HL-60/S4 treated with phorbol 12-myristate 13-acetate at 8.2 ng/mL for 4 days and 3 days (cell line): ENCODE results near the gene USO1.
"Not testable (repeated sequence)": the region's sequence is repeated elsewhere in the genome, so short reads cannot be mapped to it uniquely, and the experiment has no call there.

ENCODE experiments used
- in situ Hi-C: fragments of 300-500 bp; cut with MboI; formaldehyde crosslinking; loops from 2 replicates; pipeline ENCODE4 v1.15.0; 2022; ENCODE audit warnings: low sequenced_read_pairs

USO1 gene

GRCh38 chr4:75769036-75769435, 44.7 kb downstream of the USO1 start:
- in situ Hi-C loops: no loop called here

- in situ Hi-C loops: no loop called here
Observed at GRCh38 chr4:75771607-75772006, 47.2 kb downstream of the USO1 start.

- in situ Hi-C loops: no loop called here
Observed at GRCh38 chr4:75777589-75777988, 53.2 kb downstream of the USO1 start.

- in situ Hi-C loops: no loop called here
Observed at GRCh38 chr4:75779105-75779757, 54.9 kb downstream of the USO1 start.

GRCh38 chr4:75781305-75781704, 56.9 kb downstream of the USO1 start:
- in situ Hi-C loops: no loop called here

GRCh38 chr4:75786526-75786925, 62.1 kb downstream of the USO1 start:
- in situ Hi-C loops: no loop called here

- in situ Hi-C loops: no loop called here
Observed at GRCh38 chr4:75786938-75787337, 62.6 kb downstream of the USO1 start.

GRCh38 chr4:75790024-75790423, 65.6 kb downstream of the USO1 start:
- in situ Hi-C loops: no loop called here

- in situ Hi-C loops: no loop called here
Observed at GRCh38 chr4:75800972-75801371, 76.6 kb downstream of the USO1 start.

- in situ Hi-C loops: not testable (repeated sequence)
Observed at GRCh38 chr4:75806035-75806434, 81.7 kb downstream of the USO1 start.

- in situ Hi-C loops: no loop called here
Observed at GRCh38 chr4:75817901-75818300, 93.5 kb downstream of the USO1 start.

GRCh38 chr4:75819121-75819520, 94.7 kb downstream of the USO1 start:
- in situ Hi-C loops: no loop called here

- in situ Hi-C loops: no loop called here
Observed at GRCh38 chr4:75820197-75820596, 95.8 kb downstream of the USO1 start.

- in situ Hi-C loops: no loop called here
Observed at GRCh38 chr4:75820676-75821075, 96.3 kb downstream of the USO1 start.

GRCh38 chr4:75821216-75821615, 96.8 kb downstream of the USO1 start:
- in situ Hi-C loops: no loop called here

- in situ Hi-C loops: no loop called here
Observed at GRCh38 chr4:75821966-75822365, 97.6 kb downstream of the USO1 start.

GRCh38 chr4:75822416-75822815, 98.0 kb downstream of the USO1 start:
- in situ Hi-C loops: no loop called here

GRCh38 chr4:75823812-75824211, 99.4 kb downstream of the USO1 start:
- in situ Hi-C loops: no loop called here

GRCh38 chr4:75830906-75831305, 106.5 kb downstream of the USO1 start:
- in situ Hi-C loops: no loop called here

GRCh38 chr4:75831856-75832405, 107.6 kb downstream of the USO1 start:
- in situ Hi-C loops: no loop called here

- in situ Hi-C loops: no loop called here
Observed at GRCh38 chr4:75834095-75834771, 109.9 kb downstream of the USO1 start.

GRCh38 chr4:75834772-75835154, 110.4 kb downstream of the USO1 start:
- in situ Hi-C loops: no loop called here
